ENCODE measurements around the gene RBX1. TPM values are rescaled to one million over a fixed set of nuclear protein-coding genes. Genes with fewer than 3 reads are reported as not detected.

Gene RBX1
- total RNA-seq, 3 donors from 2014 or later (not counting 1 experiment from before 2014, with no cell fraction given): 27.1 to 34.3 (median 28.5) TPM

DNA sequence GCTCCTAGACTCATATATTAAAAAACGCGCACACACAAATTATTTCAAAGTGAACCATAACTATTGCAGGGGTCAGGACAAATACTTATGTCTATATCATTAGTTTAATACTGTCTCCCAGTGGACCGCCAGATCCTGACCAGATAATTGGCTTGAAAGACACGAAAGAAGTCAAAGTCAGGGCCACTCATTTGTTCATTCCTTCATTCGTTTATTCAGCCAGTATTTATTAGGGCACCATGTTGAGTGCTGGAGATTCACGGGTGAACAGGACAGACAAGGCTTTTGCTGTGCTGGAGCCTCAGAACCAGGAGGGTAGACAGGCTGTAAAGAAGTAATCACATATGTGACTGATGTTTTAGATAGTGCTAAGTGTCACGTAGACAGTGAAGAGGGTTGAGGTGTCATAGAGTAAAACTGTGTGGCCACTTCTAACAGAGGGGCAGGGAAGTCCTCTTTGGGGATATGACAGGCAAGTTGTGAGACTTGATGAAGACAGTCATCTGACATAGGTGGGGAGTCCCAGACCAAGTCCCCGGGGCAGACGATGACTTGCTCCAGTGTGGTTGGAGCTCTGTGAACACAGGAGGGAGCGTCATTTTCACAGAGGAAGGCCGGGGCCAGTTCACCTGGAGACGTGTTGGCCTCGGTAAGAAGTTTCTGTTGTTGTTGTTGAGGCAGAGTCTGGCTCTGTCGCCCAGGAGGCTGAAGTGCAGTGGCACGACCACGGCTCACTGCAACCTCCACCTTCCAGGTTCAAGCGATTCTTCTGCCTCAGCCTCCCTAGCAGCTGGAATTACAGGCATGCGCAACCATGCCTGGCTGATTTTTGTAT lies 25.9 kb downstream of the RBX1 start:
- Histone ChIP-seq H3K9me3 (ENCODE audit: control insufficient read depth, insufficient read depth, low read length) (no peaks in the 10 kb centered on the region), H3K4me3 (ENCODE audit: low read length) (no peak overlapping the region), H3K4me1 (ENCODE audit: control insufficient read depth, insufficient read depth, low read length) (no peaks in the 10 kb centered on the region), H3K27ac (ENCODE audit: low read length) (no peak overlapping the region), H3K36me3 (ENCODE audit: control insufficient read depth, insufficient read depth, low read length) (peaks cover 7% of the 10 kb centered on the region), H3K27me3 (ENCODE audit: control insufficient read depth, insufficient read depth, low read length) (no peaks in the 10 kb centered on the region)
- no peaks in the 10 kb centered on the region for H3K27me3 Mint-ChIP-seq (ENCODE audit: low read depth in 2 of 2)
- H3K36me3 Mint-ChIP-seq: peaks cover 7% of the 10 kb centered on the region
- H3K4me3 Mint-ChIP-seq: no peak overlapping the region
- ATAC-seq: peak in 1 of 3 donors; percentile 35
- 87% methylated on average over 18 of the region's 18 CpGs for WGBS (ENCODE audit: insufficient coverage)
- DNase-seq: no peak
- H3K9me3 Mint-ChIP-seq: no peaks in the 10 kb centered on the region
- H3K27ac Mint-ChIP-seq: no peak overlapping the region
- TF ChIP-seq, protein P1, sequence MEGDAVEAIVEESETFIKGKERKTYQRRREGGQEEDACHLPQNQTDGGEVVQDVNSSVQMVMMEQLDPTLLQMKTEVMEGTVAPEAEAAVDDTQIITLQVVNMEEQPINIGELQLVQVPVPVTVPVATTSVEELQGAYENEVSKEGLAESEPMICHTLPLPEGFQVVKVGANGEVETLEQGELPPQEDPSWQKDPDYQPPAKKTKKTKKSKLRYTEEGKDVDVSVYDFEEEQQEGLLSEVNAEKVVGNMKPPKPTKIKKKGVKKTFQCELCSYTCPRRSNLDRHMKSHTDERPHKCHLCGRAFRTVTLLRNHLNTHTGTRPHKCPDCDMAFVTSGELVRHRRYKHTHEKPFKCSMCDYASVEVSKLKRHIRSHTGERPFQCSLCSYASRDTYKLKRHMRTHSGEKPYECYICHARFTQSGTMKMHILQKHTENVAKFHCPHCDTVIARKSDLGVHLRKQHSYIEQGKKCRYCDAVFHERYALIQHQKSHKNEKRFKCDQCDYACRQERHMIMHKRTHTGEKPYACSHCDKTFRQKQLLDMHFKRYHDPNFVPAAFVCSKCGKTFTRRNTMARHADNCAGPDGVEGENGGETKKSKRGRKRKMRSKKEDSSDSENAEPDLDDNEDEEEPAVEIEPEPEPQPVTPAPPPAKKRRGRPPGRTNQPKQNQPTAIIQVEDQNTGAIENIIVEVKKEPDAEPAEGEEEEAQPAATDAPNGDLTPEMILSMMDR (IDR thresholded peaks at IDR 0.05): no peak
- H3K4me1 Mint-ChIP-seq: no peaks in the 10 kb centered on the region
- intact Hi-C loops (cut with micrococcal nuclease): no loop called here

DNA sequence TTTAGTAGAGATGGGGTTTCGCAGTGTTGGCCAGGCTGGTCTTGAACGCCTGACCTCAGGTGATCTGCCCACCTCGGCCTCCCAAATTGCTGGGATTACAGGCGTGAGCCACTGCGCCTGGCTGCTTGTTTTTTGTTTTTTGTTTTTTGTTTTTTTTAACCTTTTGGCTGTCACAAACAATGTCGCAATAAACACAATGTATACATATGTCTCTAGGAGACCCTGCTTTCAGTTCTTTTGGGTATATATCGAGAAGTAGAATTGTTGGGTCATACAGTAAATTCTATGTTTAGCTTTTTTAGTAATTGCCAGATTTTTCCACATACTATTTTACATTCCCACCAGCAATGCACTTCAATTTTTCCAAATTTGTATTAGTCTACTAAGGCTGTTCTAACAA lies 28.0 kb downstream of the RBX1 start:
- no peaks in the 10 kb centered on the region for H3K36me3 ChIP-seq (ENCODE audit: control insufficient read depth, insufficient read depth, low read length)
- ATAC-seq (no peak), DNase-seq (no peak)
- no peak overlapping the region for H3K4me3 Mint-ChIP-seq
- H3K27me3 Mint-ChIP-seq (ENCODE audit: low read depth in 2 of 2): no peaks in the 10 kb centered on the region
- intact Hi-C loops (cut with micrococcal nuclease): no loop called here
- TF ChIP-seq, protein P1 (IDR thresholded peaks at IDR 0.05): no peak
- H3K4me1 Mint-ChIP-seq: no peaks in the 10 kb centered on the region
- WGBS (ENCODE audit: insufficient coverage): 85% methylated on average over 4 of the region's 7 CpGs
- no peaks in the 10 kb centered on the region for H3K36me3 Mint-ChIP-seq
- H3K4me1 ChIP-seq (ENCODE audit: control insufficient read depth, insufficient read depth, low read length): no peaks in the 10 kb centered on the region
- no peak overlapping the region for H3K27ac Mint-ChIP-seq
- H3K27ac ChIP-seq (ENCODE audit: low read length): no peak overlapping the region
- H3K27me3 ChIP-seq (ENCODE audit: control insufficient read depth, insufficient read depth, low read length): no peaks in the 10 kb centered on the region
- no peak overlapping the region for H3K4me3 ChIP-seq (ENCODE audit: low read length)
- no peaks in the 10 kb centered on the region for H3K9me3 ChIP-seq (ENCODE audit: control insufficient read depth, insufficient read depth, low read length)
- no peaks in the 10 kb centered on the region for H3K9me3 Mint-ChIP-seq

GRCh38 chr22:40979871-40980270 lies 28.7 kb downstream of the RBX1 start:
- intact Hi-C loops (cut with micrococcal nuclease): no loop called here

More at GRCh38 chr22:40979871-40980270, 28.7 kb downstream of the RBX1 start:
- Mint-ChIP-seq H3K4me1 (no peaks in the 10 kb centered on the region), H3K27ac (no peak overlapping the region), H3K9me3 (no peaks in the 10 kb centered on the region), H3K27me3 (ENCODE audit: low read depth in 2 of 2) (no peaks in the 10 kb centered on the region), H3K36me3 (no peaks in the 10 kb centered on the region), H3K4me3 (no peak overlapping the region)
- no peak for DNase-seq
- H3K9me3 ChIP-seq (ENCODE audit: control insufficient read depth, insufficient read depth, low read length): no peaks in the 10 kb centered on the region
- 88% methylated on average over 7 of the region's 8 CpGs for WGBS (ENCODE audit: insufficient coverage)
- no peaks in the 10 kb centered on the region for H3K4me1 ChIP-seq (ENCODE audit: control insufficient read depth, insufficient read depth, low read length)
- ATAC-seq: no peak
- H3K27me3 ChIP-seq (ENCODE audit: control insufficient read depth, insufficient read depth, low read length): no peaks in the 10 kb centered on the region
- TF ChIP-seq, protein P1 (IDR thresholded peaks at IDR 0.05): no peak
- H3K4me3 ChIP-seq (ENCODE audit: low read length): no peak overlapping the region
- H3K27ac ChIP-seq (ENCODE audit: low read length): no peak overlapping the region
- H3K36me3 ChIP-seq (ENCODE audit: control insufficient read depth, insufficient read depth, low read length): no peaks in the 10 kb centered on the region
